HepG2 (cell line): ENCODE results near the gene ALK. TPM values are rescaled to one million over a fixed set of nuclear protein-coding genes. Genes with fewer than 3 reads are reported as not detected.

Experiments
- DMAP1 ChIP-seq: IDR thresholded peaks from 2 replicates; pipeline ENCODE4 v1.6.1; 2016
- EHMT2 ChIP-seq: fragments of 200-600 bp; sonication (generic); IDR thresholded peaks from 2 replicates; pipeline ENCODE4 v1.7.0; 2017; ENCODE audit warnings: antibody characterized with exemption, low read depth, low read length, borderline replicate concordance
- HMG20A ChIP-seq: IDR thresholded peaks from 2 replicates; pipeline ENCODE4 v1.6.1; 2016; ENCODE audit warnings: borderline replicate concordance
- IKZF4 ChIP-seq: sonication (generic); formaldehyde crosslinking; IDR thresholded peaks from 2 replicates; pipeline ENCODE4 v1.5.1; 2020; ENCODE audit warnings: borderline replicate concordance, mild to moderate bottlenecking, low read depth, missing genetic modification reagents; ENCODE audit errors: not compliant biosample characterization
- MIER2 ChIP-seq: IDR thresholded peaks from 2 replicates; pipeline ENCODE4 v1.6.1; 2016; ENCODE audit warnings: missing biosample characterization, missing genetic modification reagents
- MIXL1 ChIP-seq: IDR thresholded peaks from 2 replicates; pipeline ENCODE4 v1.6.1; 2016
- PPARG ChIP-seq: conservative IDR thresholded peaks from 2 replicates; pipeline ENCODE4 v1.6.1; 2016; ENCODE audit warnings: missing biosample characterization, missing genetic modification reagents
- PREB ChIP-seq: sonication (generic); formaldehyde crosslinking; IDR thresholded peaks from 2 replicates; pipeline ENCODE4 v1.4.0; 2020; ENCODE audit warnings: missing genetic modification reagents
- PRMT3 ChIP-seq: sonication (generic); formaldehyde crosslinking; IDR thresholded peaks from 2 replicates; pipeline ENCODE4 v1.8.1; 2022; ENCODE audit warnings: low read depth, mild to moderate bottlenecking, moderate library complexity, missing genetic modification reagents, borderline replicate concordance
- SALL1 ChIP-seq: sonication (generic); formaldehyde crosslinking; IDR thresholded peaks from 2 replicates; pipeline ENCODE4 v1.8.0; 2022; ENCODE audit warnings: mild to moderate bottlenecking, missing genetic modification reagents
- SMARCC2 ChIP-seq: fragments of 450-650 bp; IDR thresholded peaks from 2 replicates; pipeline ENCODE4 v1.6.1; 2017; ENCODE audit warnings: antibody characterized with exemption, mild to moderate bottlenecking
- SPEN ChIP-seq: sonication (generic); formaldehyde crosslinking; IDR thresholded peaks from 2 replicates; pipeline ENCODE4 v1.5.1; 2020; ENCODE audit warnings: low read depth, mild to moderate bottlenecking, missing genetic modification reagents
- ZBTB44 ChIP-seq: sonication (generic); formaldehyde crosslinking; IDR thresholded peaks from 2 replicates; pipeline ENCODE4 v1.4.0; 2020; ENCODE audit warnings: missing genetic modification reagents
- ZMAT3 ChIP-seq: sonication (generic); formaldehyde crosslinking; conservative IDR thresholded peaks from 2 replicates; pipeline ENCODE4 v1.7.0; 2021; ENCODE audit warnings: missing genetic modification reagents
- ZNF138 ChIP-seq: sonication (generic); formaldehyde crosslinking; IDR thresholded peaks from 2 replicates; pipeline ENCODE4 v1.5.0; 2020; ENCODE audit warnings: mild to moderate bottlenecking, low read depth, missing genetic modification reagents
- ZNF280B ChIP-seq: sonication (generic); formaldehyde crosslinking; IDR thresholded peaks from 2 replicates; pipeline ENCODE4 v1.5.0; 2020; ENCODE audit warnings: missing genetic modification reagents, mild to moderate bottlenecking, borderline replicate concordance
- ZNF331 ChIP-seq: sonication (generic); formaldehyde crosslinking; IDR thresholded peaks from 2 replicates; pipeline ENCODE4 v1.4.0; 2020; ENCODE audit warnings: missing genetic modification reagents
- ZNF441 ChIP-seq: sonication (generic); formaldehyde crosslinking; IDR thresholded peaks from 2 replicates; pipeline ENCODE4 v1.7.0; 2021; ENCODE audit warnings: missing genetic modification reagents, borderline replicate concordance
- ZNF552 ChIP-seq: sonication (generic); formaldehyde crosslinking; IDR thresholded peaks from 2 replicates; pipeline ENCODE4 v1.9.0; 2022; ENCODE audit warnings: missing genetic modification reagents, mild to moderate bottlenecking, borderline replicate concordance
- ZNF558 ChIP-seq: sonication (generic); formaldehyde crosslinking; IDR thresholded peaks from 2 replicates; pipeline ENCODE4 v1.9.0; 2022; ENCODE audit warnings: mild to moderate bottlenecking, missing genetic modification reagents, borderline replicate concordance
- ZNF564 ChIP-seq: sonication (generic); formaldehyde crosslinking; IDR thresholded peaks from 2 replicates; pipeline ENCODE4 v1.8.1; 2023; ENCODE audit warnings: mild to moderate bottlenecking, missing genetic modification reagents
- ZNF652 ChIP-seq: IDR thresholded peaks from 2 replicates; pipeline ENCODE4 v1.6.1; 2016; ENCODE audit warnings: low read depth, borderline replicate concordance
- ZNF768 ChIP-seq: sonication (generic); formaldehyde crosslinking; IDR thresholded peaks from 2 replicates; pipeline ENCODE4 v1.4.0; 2020; ENCODE audit warnings: missing genetic modification reagents
- polyA plus RNA-seq, 8 experiments: library from polyadenylated mRNA; depleted of rRNA in 3 of 8; stranded (reverse) in 7 of 8; unstranded in 1 of 8; fragments of >200 nt; fragmentation: Illumina TruSeq in 4 of 8; extraction: Trizol in 4 of 8; gene quantifications; 2 replicates each; pipeline versions ENCODE4 v1.2.1 to v1.2.3, GENCODE V29; 2011 to 2016; ENCODE audit warnings: low read depth in 4 of 8, missing spikeins in 1 of 8, mixed read lengths in 1 of 8; ENCODE audit not compliant: insufficient read depth in 1 of 8
- total RNA-seq, 5 experiments: library from RNA; depleted of rRNA; stranded (reverse); fragments of >200 nt; fragmentation: Illumina TruSeq; extraction: Trizol; gene quantifications; 2 replicates each; pipeline ENCODE4 v1.2.3, GENCODE V29; 2016; ENCODE audit warnings: low read depth in 1 of 5
- TF ChIP-seq, protein P1 (sequence below), 2 experiments: IDR thresholded peaks; 2 replicates each; pipeline ENCODE4 v1.6.1; 2011 to 2012; ENCODE audit warnings: low read length in 2 of 2, borderline replicate concordance in 1 of 2, low read depth in 1 of 2, mild to moderate bottlenecking in 1 of 2, moderate library complexity in 1 of 2

The ALK gene
- total and polyA plus RNA-seq, 2 of the 13 experiments (the other 11 are each of a cell fraction or from before 2014, with no cell fraction given): not detected

- TF ChIP-seq ZBTB44 (CRISPR knock-in tag) (0 out of 2 replicates have a peak, but pooled peaks have one; percentile 74), ZNF138 (CRISPR knock-in tag) (peak; percentile 37; the same call in 1 of the 2 replicates), EHMT2 (peak; percentile 91), ZNF558 (CRISPR knock-in tag) (peak; percentile 45; the same call in 1 of the 2 replicates), HMG20A (CRISPR knock-in tag) (no peak), ZMAT3 (CRISPR knock-in tag) (0 out of 2 replicates have a peak, but pooled peaks have one; percentile 39), ZNF441 (0 out of 2 replicates have a peak, but pooled peaks have one; percentile 49), ZNF564 (0 out of 2 replicates have a peak, but pooled peaks have one; percentile 43), DMAP1 (CRISPR knock-in tag) (no peak), SPEN (CRISPR knock-in tag) (no peak), PPARG (CRISPR knock-in tag) (no peak), MIXL1 (CRISPR knock-in tag) (no peak), ZNF552 (CRISPR knock-in tag) (no peak), ZNF280B (CRISPR knock-in tag) (no peak), PRMT3 (CRISPR knock-in tag) (0 out of 2 replicates have a peak, but pooled peaks have one; percentile 41), IKZF4 (CRISPR knock-in tag) (peak; percentile 17), SALL1 (peak; percentile 60), ZNF768 (CRISPR knock-in tag) (peak; percentile 64; the same call in 1 of the 2 replicates), SMARCC2 (no peak), MIER2 (peak; percentile 94), PREB (CRISPR knock-in tag) (no peak), ZNF331 (CRISPR knock-in tag) (0 out of 2 replicates have a peak, but pooled peaks have one; percentile 36), ZNF652 (CRISPR knock-in tag) (no peak)
- TF ChIP-seq, protein P1, sequence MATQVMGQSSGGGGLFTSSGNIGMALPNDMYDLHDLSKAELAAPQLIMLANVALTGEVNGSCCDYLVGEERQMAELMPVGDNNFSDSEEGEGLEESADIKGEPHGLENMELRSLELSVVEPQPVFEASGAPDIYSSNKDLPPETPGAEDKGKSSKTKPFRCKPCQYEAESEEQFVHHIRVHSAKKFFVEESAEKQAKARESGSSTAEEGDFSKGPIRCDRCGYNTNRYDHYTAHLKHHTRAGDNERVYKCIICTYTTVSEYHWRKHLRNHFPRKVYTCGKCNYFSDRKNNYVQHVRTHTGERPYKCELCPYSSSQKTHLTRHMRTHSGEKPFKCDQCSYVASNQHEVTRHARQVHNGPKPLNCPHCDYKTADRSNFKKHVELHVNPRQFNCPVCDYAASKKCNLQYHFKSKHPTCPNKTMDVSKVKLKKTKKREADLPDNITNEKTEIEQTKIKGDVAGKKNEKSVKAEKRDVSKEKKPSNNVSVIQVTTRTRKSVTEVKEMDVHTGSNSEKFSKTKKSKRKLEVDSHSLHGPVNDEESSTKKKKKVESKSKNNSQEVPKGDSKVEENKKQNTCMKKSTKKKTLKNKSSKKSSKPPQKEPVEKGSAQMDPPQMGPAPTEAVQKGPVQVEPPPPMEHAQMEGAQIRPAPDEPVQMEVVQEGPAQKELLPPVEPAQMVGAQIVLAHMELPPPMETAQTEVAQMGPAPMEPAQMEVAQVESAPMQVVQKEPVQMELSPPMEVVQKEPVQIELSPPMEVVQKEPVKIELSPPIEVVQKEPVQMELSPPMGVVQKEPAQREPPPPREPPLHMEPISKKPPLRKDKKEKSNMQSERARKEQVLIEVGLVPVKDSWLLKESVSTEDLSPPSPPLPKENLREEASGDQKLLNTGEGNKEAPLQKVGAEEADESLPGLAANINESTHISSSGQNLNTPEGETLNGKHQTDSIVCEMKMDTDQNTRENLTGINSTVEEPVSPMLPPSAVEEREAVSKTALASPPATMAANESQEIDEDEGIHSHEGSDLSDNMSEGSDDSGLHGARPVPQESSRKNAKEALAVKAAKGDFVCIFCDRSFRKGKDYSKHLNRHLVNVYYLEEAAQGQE (IDR thresholded peaks at IDR 0.05; ENCODE audit: borderline replicate concordance in 1 of 2, low read depth in 1 of 2, low read length in 2 of 2): peak in 1 of 2 experiments; percentile 97
Observed at GRCh38 chr2:29920130-29920577, 1.2 kb downstream of the ALK start (continued).
